Dermis blood vessel endothelial cell (primary cell): Measurements from ENCODE around the gene MOG. TPM values are rescaled to one million over a fixed set of nuclear protein-coding genes. Genes with fewer than 3 reads are reported as not detected.
"Not testable (repeated sequence)": the region's sequence is repeated elsewhere in the genome, so short reads cannot be mapped to it uniquely, and the experiment has no call there.

Source experiments
- DNase-seq: peaks from one replicate; pipeline ENCODE4 v3.0.0; 2010
- total RNA-seq: library from RNA; depleted of rRNA; stranded (reverse); fragments of >200 nt; gene quantifications from 2 replicates; pipeline ENCODE4 v1.2.3, GENCODE V29; 2014

The MOG gene
- total RNA-seq, 1 donor from 2014 or later = not detected

- no peak for DNase-seq
Observed at GRCh38 chr6:29641430-29642148, 15.3 kb upstream of the MOG start.

- peak; percentile 60 for DNase-seq
Observed at GRCh38 chr6:29647927-29648642, 8.8 kb upstream of the MOG start.

- peak; percentile 98 for DNase-seq
Observed at GRCh38 chr6:29649701-29650673, 6.9 kb upstream of the MOG start.

GRCh38 chr6:29651413-29652197 is 5.3 kb upstream of the MOG start:
- peak; percentile 57 for DNase-seq

- no peak for DNase-seq
Observed at GRCh38 chr6:29652198-29652584, 4.7 kb upstream of the MOG start.

GRCh38 chr6:29653452-29654038 is 3.3 kb upstream of the MOG start:
- peak; percentile 86 for DNase-seq

GRCh38 chr6:29655658-29656057 is 1.2 kb upstream of the MOG start:
- no peak for DNase-seq

GRCh38 chr6:29656157-29656556 is 735 bp upstream of the MOG start:
- DNase-seq = no peak

GRCh38 chr6:29661071-29661470 is 4.2 kb downstream of the MOG start:
- DNase-seq = no peak

GRCh38 chr6:29661502-29662141 is 4.7 kb downstream of the MOG start:
- not testable (repeated sequence) for DNase-seq

- DNase-seq = no peak
Observed at GRCh38 chr6:29663300-29664042, 6.6 kb downstream of the MOG start.

- DNase-seq = no peak
Observed at GRCh38 chr6:29665942-29666825, 9.3 kb downstream of the MOG start.

- no peak for DNase-seq
Observed at GRCh38 chr6:29666826-29667130, 9.9 kb downstream of the MOG start.

GRCh38 chr6:29667158-29667557 is 10.3 kb downstream of the MOG start:
- no peak for DNase-seq

GRCh38 chr6:29671026-29671425 is 14.1 kb downstream of the MOG start:
- DNase-seq = no peak

GRCh38 chr6:29672116-29672515 is 15.2 kb downstream of the MOG start:
- DNase-seq = not testable (repeated sequence)

GRCh38 chr6:29673161-29673560 is 16.3 kb downstream of the MOG start:
- no peak for DNase-seq

- DNase-seq = no peak
Observed at GRCh38 chr6:29674008-29674407, 17.1 kb downstream of the MOG start.

GRCh38 chr6:29675561-29675960 is 18.7 kb downstream of the MOG start:
- no peak for DNase-seq
